NK-92 (cell line): Measurements from ENCODE around the gene ITGB4.

Experiments
- DNase-seq: peaks from one replicate; lab custom pipeline; 2025; ENCODE audit not compliant: unreplicated experiment; lab: John Stamatoyannopoulos, UW

The ITGB4 gene

DNA sequence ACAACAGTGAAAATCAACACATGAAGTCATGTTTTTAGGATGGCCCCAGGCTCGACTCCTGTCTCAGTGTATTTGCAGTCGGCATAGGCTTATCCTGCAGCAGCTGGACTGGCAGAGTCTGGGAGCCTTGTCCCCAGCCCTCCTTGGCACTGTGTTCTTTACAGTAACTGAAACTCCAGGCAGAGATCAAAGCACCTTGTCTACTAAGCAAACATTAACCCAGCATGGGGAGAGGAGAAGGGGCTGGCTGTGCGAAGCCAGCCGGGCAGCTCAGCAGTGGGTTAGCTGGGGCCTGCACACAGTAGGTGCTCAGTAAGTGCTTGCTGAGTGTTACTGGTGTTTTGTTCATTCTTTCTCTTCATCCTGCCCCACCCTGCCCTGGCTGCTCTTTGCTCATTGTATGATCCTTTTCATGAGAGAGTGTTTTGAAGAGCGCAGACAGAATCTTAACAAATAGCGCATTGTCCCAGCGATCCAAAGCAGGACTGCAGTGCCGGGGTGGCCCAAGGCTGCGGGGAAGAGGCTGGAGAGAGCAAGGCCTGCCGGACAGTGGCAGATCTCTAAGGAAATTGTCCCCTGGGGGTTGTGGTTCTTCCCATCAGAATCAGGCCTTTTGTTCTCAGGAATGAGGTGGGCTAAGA is 23.5 kb upstream of the ITGB4 start:
- no peak for DNase-seq

DNA sequence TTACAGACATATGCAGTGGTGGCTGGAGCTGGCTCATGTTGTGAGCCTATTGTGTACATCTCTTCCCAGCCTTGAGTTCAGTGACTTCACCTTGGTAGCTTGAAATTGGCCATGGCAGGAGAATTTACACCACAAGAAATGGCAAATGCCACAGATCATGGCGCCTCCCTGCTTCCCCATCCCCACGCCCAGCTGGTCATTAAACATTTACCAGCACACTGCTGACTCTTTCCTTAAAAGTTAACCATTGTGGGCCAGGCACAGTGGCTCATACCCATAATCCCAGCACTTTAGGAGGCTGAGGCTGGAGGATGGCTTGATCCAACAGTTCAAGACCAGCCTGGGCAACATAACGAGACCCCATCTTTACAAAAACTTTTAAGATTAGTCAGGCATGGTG is 22.6 kb upstream of the ITGB4 start:
- no peak for DNase-seq

DNA sequence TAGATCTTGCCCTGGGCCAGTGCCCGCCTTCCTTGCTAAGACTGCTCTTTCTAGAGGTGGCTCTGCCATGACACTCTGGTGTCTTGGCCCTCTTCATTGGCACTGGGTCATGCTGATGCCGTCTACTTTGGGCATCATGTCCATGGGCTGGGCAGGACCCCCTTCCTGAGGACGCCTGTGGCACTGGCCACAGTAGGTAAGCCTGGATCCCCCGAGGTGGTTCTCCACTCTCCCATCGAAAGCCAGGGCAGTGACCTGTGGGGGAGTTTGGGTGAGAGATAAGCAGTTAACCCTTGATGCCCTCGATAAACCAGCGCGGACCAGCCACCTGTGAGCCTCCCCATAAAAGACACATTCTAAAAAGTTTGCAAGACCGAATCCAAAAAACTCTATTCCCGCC is 20.0 kb upstream of the ITGB4 start:
- no peak for DNase-seq

DNA sequence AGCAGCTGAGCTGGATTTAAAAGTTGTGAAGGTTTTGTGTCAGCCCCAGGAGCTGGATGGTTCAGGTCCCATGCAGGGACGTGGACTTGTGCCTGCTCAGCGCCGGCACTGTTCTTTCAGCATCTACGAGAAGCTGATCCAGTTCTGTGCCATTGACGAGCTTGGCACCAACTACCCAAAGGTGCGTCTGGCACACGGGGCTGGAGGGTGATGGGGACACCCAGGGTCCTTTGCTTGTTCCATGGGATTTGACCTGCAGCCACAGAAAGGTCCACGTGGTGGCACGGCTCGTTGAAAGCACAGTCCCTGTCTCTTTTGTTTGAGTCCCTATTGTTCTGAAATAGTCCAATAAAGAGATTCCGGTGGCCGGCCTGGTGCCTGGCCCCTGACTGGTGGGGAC is 18.1 kb upstream of the ITGB4 start:
- no peak for DNase-seq

DNA sequence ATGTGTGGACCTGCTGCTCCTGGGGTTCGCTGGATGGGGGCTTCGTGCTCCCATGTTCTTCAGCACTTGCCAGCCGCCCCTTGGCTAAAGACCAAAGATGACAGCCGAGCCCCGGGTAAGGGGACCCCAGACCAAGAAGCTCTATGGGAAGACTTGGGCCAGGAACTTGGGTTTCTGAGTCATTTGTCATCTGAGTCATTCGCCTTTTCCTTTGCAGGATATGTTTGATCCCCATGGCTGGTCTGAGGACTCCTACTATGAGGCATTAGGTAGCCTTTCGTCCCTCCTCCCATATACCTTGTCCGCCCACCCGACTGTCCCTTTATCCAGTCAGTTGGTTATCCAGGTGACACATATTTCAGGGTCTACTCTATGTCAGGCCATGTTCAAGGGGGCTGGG is 17.7 kb upstream of the ITGB4 start:
- DNase-seq: no peak

DNA sequence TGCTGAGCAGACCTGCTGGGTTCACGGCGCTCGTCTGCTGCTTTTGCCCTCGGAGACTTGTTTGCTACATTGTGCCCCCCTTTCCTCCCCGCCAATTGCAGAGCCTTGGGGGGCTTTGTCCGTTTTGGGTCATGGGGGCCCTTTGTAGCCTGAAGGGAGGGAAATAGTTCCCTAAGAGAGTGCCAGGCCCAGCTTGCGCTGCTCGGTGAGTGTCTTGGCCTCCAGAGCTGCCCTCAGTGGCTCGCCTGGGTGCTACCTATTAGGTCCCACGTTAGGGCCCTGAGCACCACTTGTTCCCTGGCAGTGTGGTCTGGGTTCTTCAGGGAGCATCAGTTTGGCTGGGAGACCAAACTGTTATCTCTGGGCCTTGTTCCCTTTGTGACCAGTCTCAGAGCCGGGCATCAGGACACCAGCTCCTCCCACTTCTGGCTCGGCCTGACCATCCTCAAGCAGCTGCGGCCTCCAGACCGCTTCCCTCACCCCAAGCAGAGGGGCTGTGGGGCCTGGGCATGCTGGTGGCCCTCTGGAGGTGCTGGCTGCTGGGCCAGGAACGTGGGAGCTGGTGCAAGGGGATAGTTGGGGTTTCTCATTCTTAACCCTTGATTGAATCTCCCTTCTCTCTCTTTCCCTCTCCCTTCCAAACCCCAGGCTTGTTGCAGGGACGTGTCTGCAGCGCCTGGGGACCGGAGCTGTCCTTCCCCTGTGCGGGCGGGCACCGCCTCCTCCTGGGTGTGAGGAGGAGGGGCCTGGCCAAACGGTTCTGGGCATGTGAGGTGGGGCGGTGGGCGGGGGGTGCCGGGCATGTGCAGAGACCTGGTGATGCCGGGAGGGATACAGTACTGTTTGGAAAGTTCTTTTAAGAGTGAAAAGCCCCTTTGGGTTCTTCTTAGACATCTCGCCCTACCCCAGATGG is 16.0 kb upstream of the ITGB4 start:
- DNase-seq: no peak

DNA sequence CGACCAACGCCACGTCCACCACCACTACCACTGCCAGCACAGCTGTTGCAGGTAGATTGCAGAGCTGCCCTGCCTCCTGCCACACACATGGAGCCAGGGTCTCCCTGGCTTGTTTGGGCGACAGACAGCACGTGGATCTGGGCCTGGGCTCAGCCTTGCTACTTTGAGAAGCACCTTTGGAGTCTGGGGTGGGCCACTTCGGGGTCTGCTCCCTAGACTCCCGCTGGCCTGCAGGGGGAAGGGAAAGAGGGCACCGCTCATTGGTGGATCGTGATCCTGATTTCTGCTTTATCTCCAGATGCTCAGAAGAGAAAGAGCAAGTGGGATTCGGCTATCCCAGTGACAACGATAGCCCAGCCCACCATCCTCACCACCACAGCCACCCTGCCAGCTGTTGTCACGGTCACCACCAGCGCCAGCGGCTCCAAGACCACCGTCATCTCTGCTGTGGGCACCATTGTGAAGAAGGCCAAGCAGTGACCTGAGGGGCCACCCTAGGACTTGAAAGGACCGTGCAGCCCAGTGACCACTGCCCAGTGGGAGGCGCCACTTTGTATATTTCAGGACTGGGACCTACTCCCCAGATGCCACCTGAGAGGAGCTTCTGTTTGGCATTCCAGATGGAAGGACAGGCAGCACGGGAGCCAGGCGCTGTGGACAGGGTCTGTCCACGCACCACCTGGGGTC is 15.1 kb upstream of the ITGB4 start:
- no peak for DNase-seq

DNA sequence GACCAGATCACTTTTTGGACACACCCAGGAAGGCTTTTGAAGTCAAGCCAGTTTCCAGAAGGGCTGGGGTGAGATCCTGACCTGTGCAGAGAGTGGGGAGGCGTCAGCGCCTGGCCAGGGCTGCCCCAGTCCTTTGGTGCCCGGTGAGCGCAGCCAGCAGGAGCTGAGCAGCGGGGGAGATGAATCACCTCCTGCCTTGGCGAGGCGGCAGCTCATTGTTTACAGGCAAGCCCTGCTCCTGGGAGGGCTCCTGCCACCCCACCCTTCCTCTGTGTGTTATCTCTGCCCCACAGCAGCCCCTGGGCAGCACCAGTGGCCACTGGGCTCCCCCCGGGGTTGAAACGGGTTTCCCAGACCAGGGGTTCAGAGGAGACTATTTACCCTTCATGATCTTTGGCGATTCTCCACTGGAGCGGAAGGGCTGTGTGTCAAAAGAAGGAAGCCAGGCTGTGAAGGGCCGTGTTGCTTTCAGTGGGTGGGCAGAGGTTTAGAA is 14.1 kb upstream of the ITGB4 start:
- DNase-seq: no peak

DNA sequence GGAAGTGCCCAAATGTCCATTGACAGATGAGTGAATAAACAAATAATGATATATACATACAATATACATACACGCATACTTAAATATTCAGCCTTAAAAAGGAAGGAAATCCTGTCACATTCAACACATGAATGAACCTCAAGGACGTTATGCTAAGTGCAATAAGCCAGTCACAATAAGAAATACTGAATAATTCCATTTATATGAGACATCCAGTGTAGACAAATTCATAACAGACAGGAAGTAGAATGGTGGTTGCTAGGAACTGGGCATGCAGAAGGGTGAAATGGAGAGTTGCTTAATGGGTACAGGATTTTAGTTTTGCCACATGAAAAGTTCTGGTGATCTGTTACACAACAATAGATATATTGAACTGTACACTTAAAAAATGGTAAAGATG is 8.8 kb upstream of the ITGB4 start:
- DNase-seq: no peak

DNA sequence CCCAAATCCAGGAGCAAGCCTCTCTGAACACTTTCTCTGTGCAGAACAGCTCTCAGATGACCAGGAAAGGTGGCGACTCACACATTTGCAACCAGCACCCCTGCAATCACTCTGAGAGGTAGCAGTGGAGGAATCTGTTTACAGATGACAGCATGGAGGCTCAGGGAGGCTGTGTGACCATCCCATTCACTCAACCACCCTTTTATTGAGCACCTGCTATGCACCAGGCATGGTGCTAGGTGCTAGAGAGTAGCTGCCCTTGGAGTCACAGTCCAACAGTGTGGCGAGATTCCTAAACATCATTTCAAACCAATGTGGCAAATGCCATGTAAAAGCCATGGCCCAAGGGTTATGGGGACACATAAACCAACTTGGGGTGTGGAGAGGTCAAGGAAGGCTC is 1.5 kb upstream of the ITGB4 start:
- no peak for DNase-seq

DNA sequence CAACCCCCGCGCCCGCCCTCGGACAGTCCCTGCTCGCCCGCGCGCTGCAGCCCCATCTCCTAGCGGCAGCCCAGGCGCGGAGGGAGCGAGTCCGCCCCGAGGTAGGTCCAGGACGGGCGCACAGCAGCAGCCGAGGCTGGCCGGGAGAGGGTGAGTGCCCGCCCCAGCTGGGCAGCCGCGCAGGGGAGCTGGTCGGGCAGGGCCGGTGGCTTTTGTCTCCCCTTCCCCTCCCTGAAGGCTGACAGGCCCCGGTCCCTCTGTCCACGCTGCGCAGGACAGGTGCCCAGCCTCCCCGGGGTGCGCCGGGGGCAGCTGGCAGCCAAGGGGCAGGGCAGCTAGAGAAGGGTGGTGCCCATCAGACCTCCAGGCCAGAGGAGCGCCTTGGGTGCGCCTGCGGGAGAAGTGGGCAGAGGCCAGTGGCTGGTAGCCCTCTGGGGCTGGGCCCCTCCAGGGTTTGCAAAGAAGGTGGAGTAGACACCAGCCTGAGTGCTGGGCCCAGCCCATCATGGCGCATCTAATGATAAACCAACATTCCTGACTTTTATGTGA is 278 bp downstream of the ITGB4 start:
- DNase-seq: no peak

DNA sequence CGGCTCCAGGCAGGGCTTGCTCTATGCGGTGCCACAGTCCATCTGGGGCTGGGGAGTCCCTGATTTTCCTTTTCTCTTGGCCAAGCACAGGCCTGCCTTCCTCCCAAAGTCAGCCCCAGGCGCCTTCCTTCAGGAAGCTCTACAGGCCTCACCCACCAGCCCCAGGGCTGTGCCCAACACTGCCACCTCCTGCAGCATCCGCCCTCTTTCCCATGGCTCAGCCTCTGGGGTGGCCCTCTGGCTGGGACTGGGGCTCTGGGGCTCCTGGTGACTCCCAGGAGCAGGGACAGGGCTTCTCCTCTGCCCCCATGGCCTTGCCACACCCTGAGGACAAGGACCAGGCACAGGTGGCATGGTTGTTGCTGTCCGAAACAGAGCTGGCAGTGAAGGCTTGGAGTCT is 817 bp downstream of the ITGB4 start:
- no peak for DNase-seq

DNA sequence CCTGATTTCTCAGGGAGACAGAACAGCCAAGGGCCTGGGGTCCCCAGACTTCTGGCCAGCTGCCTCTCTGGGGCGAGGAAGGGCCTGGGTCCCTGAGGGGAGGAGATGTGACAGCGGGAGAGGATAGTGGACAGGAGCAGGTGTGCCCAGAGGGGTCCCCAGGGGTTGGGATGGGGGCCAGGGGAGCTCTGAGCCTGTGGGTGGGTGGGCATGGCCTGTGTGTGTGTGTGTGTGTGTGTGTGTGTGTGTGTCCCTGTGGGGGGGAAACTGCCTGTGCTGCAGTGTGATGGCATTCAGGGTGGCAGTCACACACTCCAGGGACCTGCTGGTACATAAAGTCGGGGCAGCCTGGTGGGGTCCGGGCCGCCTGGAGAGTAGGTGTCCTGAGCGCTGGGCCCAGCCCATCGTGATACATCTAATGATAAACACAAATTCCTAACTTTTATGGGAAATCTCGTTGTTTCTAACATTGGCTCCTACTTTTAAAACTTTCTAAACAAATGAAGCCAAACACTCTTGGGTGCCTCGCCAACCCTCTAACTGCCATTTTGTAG is 1.4 kb downstream of the ITGB4 start:
- DNase-seq: no peak

DNA sequence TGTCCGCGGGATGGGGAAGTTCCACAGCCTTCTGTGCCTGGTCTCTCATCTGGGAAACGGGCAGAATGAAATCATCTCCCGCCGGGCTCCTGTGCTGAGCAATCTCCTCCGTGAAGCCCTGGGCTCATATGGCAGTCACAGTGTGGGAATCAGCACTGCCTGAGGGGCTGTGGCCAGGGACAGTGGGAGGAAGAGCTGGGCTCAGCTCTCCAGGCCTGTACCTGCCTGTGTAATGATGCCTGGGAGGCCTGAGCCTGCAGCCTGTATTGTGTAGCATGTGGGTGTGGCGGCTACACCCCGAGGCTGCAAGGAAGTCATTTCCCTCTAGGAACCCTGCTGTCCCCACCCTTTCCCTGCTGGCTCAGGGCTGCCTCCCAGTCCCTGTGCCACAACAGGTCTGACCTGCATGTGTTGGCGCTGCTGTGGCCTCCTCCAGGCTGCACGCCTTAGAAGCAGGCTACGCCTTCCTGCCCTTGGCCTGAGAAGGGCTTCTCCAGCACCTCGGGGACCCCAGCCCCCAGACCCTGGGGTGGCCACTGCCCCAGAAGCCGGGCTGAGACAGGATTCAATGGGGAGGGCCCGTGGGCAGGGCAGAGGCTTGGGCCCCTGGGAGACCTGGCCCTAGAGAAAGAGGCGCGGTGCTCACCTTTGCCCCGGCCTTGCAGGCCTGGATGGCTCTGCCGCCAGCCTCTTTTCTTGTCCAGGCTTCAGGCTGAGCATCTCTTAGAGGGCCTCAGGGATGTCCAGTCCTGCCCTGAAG is 2.1 kb downstream of the ITGB4 start:
- no peak for DNase-seq

DNA sequence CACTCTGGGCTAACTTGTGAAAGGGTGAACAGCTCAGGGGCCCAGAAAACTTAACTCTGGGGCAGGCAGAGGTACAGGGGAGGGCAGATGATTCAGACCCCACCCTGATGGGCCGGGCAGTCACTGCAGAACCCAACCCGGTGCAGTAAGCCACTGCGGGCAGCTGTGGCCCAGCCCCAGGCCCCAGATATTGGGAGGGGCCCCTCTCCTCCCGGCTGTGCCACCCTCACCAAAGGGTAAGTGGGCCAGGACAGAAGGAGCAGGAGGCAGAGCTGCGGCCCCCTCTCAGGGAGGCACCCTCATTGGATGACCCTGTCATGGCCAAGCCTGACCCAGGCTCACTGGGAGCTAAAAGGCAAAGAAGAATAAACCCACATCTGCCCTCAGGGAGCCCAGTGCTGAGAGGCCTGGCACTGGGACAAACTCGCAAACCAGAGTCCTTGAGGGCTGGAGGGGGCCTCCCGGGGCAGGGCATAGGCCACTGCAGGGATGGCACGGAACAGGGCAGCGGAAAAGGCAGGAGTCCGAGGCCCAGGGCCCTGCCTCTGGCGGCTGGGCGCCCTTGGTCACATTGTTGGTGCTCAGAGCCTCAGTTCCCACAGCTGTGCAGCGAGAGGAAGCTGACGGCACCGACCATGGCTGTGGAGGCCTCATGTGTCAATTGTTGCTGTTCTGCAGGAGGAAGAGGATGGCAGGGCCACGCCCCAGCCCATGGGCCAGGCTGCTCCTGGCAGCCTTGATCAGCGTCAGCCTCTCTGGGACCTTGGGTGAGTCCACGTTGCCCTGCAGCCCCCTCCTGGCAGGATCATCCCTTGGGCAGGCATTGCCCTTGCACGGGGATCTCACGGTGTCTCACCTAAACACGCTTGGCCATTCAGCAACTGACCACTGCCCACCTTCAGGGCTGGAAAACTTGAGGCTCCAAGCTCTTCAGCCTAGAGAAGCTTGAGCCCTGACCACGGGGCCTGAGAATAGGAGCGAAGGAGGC is 3.1 kb downstream of the ITGB4 start:
- DNase-seq: no peak

DNA sequence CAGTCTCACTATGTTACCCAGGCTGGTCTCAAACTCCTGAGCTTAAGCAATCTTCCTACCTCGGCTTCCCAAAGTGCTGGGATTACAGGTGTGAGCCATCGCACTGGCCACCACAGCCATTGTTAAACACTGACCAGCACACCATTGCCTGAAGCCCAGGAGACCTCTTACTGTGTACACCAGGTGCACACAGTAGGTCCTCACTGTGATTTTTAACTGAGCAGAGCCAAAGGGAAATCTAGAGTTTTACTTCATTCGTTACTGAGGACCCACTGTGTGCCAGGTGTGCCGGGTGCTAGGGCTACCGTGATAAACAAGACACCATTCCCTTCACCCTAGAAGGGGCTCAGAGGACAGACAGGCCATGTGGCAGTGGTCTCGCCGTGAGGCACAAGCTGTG is 4.2 kb downstream of the ITGB4 start:
- DNase-seq: no peak

DNA sequence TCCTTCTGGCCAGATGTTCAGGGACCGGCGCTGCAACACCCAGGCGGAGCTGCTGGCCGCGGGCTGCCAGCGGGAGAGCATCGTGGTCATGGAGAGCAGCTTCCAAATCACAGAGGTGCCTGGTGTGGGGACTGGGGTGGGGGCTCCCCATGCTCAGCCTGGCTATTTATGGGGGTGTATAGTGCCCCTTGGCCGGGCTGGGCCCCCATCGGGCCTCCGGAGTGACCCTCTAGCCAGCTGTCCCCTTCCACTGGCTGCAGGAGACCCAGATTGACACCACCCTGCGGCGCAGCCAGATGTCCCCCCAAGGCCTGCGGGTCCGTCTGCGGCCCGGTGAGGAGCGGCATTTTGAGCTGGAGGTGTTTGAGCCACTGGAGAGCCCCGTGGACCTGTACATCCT is 6.1 kb downstream of the ITGB4 start:
- no peak for DNase-seq

DNA sequence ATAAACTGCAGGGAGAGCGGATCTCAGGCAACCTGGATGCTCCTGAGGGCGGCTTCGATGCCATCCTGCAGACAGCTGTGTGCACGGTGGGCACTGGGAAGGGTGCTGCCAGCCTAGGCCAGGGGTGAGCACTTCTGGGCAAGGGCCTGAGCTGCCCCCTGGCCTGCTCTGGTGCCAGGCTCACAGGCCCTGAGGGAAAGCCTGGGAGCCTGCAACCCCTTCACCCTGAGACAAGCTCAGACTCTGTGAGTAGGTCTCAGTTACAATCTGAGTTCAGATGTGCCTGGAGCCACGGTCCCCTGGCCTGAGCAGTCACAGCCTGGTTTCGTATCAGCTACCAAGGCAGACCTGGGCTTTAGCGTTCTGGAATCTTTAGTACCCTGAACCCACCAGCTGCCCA is 8.1 kb downstream of the ITGB4 start:
- DNase-seq: no peak

DNA sequence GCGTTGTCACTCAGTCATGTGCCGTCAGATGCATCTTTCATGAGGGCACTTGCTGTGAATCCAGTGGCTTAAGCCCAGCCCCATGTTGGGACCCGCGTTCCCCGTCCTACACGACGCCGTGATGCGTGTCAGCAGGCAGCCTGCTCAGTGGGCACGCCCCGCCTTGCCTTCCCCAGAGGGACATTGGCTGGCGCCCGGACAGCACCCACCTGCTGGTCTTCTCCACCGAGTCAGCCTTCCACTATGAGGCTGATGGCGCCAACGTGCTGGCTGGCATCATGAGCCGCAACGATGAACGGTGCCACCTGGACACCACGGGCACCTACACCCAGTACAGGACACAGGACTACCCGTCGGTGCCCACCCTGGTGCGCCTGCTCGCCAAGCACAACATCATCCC is 8.8 kb downstream of the ITGB4 start:
- DNase-seq: no peak
